CD14-positive monocyte (primary cell): ENCODE data around the gene PROZ. TPM values are rescaled to one million over a fixed set of nuclear protein-coding genes. Genes with fewer than 3 reads are reported as not detected.
A peak's percentile ranks its signal among the peaks of the same experiment; 100 is the strongest.

Experiments
- DNase-seq, 3 donors: peaks; one replicate each; pipeline ENCODE4 v3.0.0-alpha.2; 2011 to 2022
- H2AFZ ChIP-seq: 2 replicates; pipeline ENCODE4 v1.6.0; 2012; ENCODE audit warnings: mild to moderate bottlenecking, low read depth, low read length, inconsistent platforms; ENCODE audit not compliant: insufficient read depth, poor library complexity, severe bottlenecking
- H3K27ac ChIP-seq, 2 donors: 1 replicate in 1 of 2; 2 replicates in 1 of 2; pipeline ENCODE4 v1.5.1; 2012 to 2013; ENCODE audit warnings: low read length in 2 of 2, control low read depth in 1 of 2, inconsistent platforms in 1 of 2, low read depth in 1 of 2, mild to moderate bottlenecking in 1 of 2
- H3K27me3 ChIP-seq, 2 donors: one replicate each; pipeline versions ENCODE4 v1.6.0 to v1.6.1; 2011 to 2013; ENCODE audit warnings: low read length in 2 of 2; ENCODE audit not compliant: control insufficient read depth in 2 of 2, insufficient read depth in 2 of 2
- H3K36me3 ChIP-seq, 2 donors: replicated peaks in 1 of 2; 1 replicate in 1 of 2; 2 replicates in 1 of 2; pipeline versions ENCODE4 v1.5.1 to v1.6.1; 2012 to 2013; ENCODE audit warnings: low read length in 2 of 2, control low read depth in 1 of 2, inconsistent platforms in 1 of 2, mild to moderate bottlenecking in 1 of 2; ENCODE audit not compliant: insufficient read depth in 2 of 2, control insufficient read depth in 1 of 2
- H3K4me1 ChIP-seq, 2 donors: 1 replicate in 1 of 2; 2 replicates in 1 of 2; pipeline versions ENCODE4 v1.5.1 to v1.6.1; 2012 to 2013; ENCODE audit warnings: low read length in 2 of 2, control low read depth in 1 of 2, inconsistent platforms in 1 of 2, mild to moderate bottlenecking in 1 of 2, moderate library complexity in 1 of 2; ENCODE audit not compliant: insufficient read depth in 2 of 2, control insufficient read depth in 1 of 2
- H3K4me2 ChIP-seq: replicated peaks from 2 replicates; pipeline ENCODE3; 2012; ENCODE audit warnings: low read length, moderate library complexity, mild to moderate bottlenecking; ENCODE audit not compliant: poor library complexity, severe bottlenecking; ENCODE audit errors: extremely low read depth
- H3K4me3 ChIP-seq, 3 experiments: fragments of 200-600 bp in 1 of 3; sonication (generic) in 1 of 3; replicated peaks in 1 of 3; 1 replicate in 2 of 3; 2 replicates in 1 of 3; pipeline ENCODE4 v1.5.1; 2011 to 2013; ENCODE audit warnings: low read length in 3 of 3, mild to moderate bottlenecking in 3 of 3, control low read depth in 2 of 3, low read depth in 2 of 3, inconsistent platforms in 1 of 3, moderate library complexity in 1 of 3
- H3K79me2 ChIP-seq: 2 replicates; pipeline ENCODE4 v1.6.0; 2012; ENCODE audit warnings: mild to moderate bottlenecking, control low read depth, inconsistent platforms, low read length, moderate library complexity; ENCODE audit not compliant: insufficient read depth
- H3K9ac ChIP-seq: 2 replicates; pipeline ENCODE4 v1.6.0; 2017; ENCODE audit warnings: low read length, mild to moderate bottlenecking; ENCODE audit not compliant: insufficient read depth, poor library complexity, severe bottlenecking
- H3K9me3 ChIP-seq, 2 donors: replicated peaks in 1 of 2; 1 replicate in 1 of 2; 2 replicates in 1 of 2; pipeline versions ENCODE4 v1.5.1 to v1.6.1; 2012 to 2013; ENCODE audit warnings: low read length in 2 of 2, control low read depth in 1 of 2; ENCODE audit not compliant: control insufficient read depth in 1 of 2, insufficient read depth in 1 of 2
- H4K20me1 ChIP-seq: 2 replicates; pipeline ENCODE4 v1.6.0; 2012; ENCODE audit warnings: mild to moderate bottlenecking, low read length, control low read depth, moderate library complexity; ENCODE audit not compliant: insufficient read depth
- H3K27ac Mint-ChIP-seq, 7 donors: one replicate each; pipeline ENCODE4 v1.8.0; 2020; ENCODE audit warnings: mild to moderate bottlenecking in 7 of 7, mixed read lengths in 7 of 7, moderate library complexity in 6 of 7, inconsistent platforms in 2 of 7
- H3K27me3 Mint-ChIP-seq, 3 donors: one replicate each; pipeline ENCODE4 v1.8.0; 2021 to 2022; ENCODE audit warnings: low read depth in 3 of 3, mild to moderate bottlenecking in 3 of 3, mixed read lengths in 3 of 3, moderate library complexity in 3 of 3, inconsistent platforms in 1 of 3
- H3K36me3 Mint-ChIP-seq, 2 donors: one replicate each; pipeline ENCODE4 v1.8.0; 2020; ENCODE audit warnings: mixed read lengths in 2 of 2, inconsistent platforms in 1 of 2, mild to moderate bottlenecking in 1 of 2
- H3K4me1 Mint-ChIP-seq: one replicate; pipeline ENCODE4 v1.8.0; 2020; ENCODE audit warnings: mild to moderate bottlenecking, mixed read lengths
- H3K4me3 Mint-ChIP-seq, 2 donors: one replicate each; pipeline ENCODE4 v1.8.0; 2020; ENCODE audit warnings: mild to moderate bottlenecking in 2 of 2, mixed read lengths in 2 of 2, moderate library complexity in 1 of 2
- H3K9me3 Mint-ChIP-seq, 7 donors: one replicate each; pipeline ENCODE4 v1.8.0; 2020 to 2022; ENCODE audit warnings: mixed read lengths in 7 of 7, mild to moderate bottlenecking in 6 of 7, moderate library complexity in 6 of 7, inconsistent platforms in 2 of 7
- CTCF ChIP-seq: fragments of 200-600 bp; IDR thresholded peaks from one replicate; pipeline ENCODE4 v1.8.0; 2022; ENCODE audit warnings: antibody characterized with exemption, mild to moderate bottlenecking
- WGBS: methylation state at CpG from one replicate; pipeline ENCODE4 v1.1.5; 2013; ENCODE audit warnings: missing lambda C conversion rate; ENCODE audit not compliant: insufficient coverage; 5-methylcytosine and 5-hydroxymethylcytosine counted together
- intact Hi-C, 2 donors: fragments of 100-400 bp; cut with micrococcal nuclease; formaldehyde crosslinking; loops; one replicate each; pipeline versions ENCODE4 v1.15.0 to v1.15.1; 2023
- polyA plus RNA-seq, 3 donors: library from polyadenylated mRNA; depleted of rRNA in 1 of 3; unstranded in 2 of 3; stranded (reverse) in 1 of 3; fragments of 300-500 nt in 2 of 3; fragments of >200 nt in 1 of 3; fragmentation: Illumina TruSeq in 2 of 3; gene quantifications; 1 replicate in 2 of 3; 2 replicates in 1 of 3; pipeline ENCODE4 v1.2.3, GENCODE V29; 2012 to 2021

The PROZ gene
- polyA plus RNA-seq, 3 donors, result not detected

- H3K4me3 ChIP-seq, result no peak overlapping the region
- DNase-seq, result no peak
- WGBS, result 88% methylated on average over 14 of the region's 16 CpGs
- H3K4me3 Mint-ChIP-seq, result no peak overlapping the region
- H3K4me2 ChIP-seq, result no peak overlapping the region
- no peak overlapping the region for H2AFZ ChIP-seq
- H3K79me2 ChIP-seq, result no peaks in the 10 kb centered on the region
- peaks cover 0 to 1% (median 0%) of the 10 kb centered on the region in 7 donors for H3K9me3 Mint-ChIP-seq
- H3K27ac Mint-ChIP-seq, result peak overlapping the region in 1 of 7 donors; percentile 58
- no peaks in the 10 kb centered on the region for H3K4me1 Mint-ChIP-seq
- H3K36me3 ChIP-seq, result no peaks in the 10 kb centered on the region
- no peaks in the 10 kb centered on the region for H4K20me1 ChIP-seq
- no peaks in the 10 kb centered on the region for H3K9me3 ChIP-seq
- peaks cover 3 to 7% (median 4%) of the 10 kb centered on the region in 3 donors for H3K27me3 Mint-ChIP-seq
- H3K36me3 Mint-ChIP-seq, result no peaks in the 10 kb centered on the region
- intact Hi-C loops, result no loop called here
- no peak for TF ChIP-seq CTCF
- H3K9ac ChIP-seq, result no peak overlapping the region
- peaks cover 0 to 1% of the 10 kb centered on the region in 2 donors for H3K27me3 ChIP-seq
- no peaks in the 10 kb centered on the region for H3K4me1 ChIP-seq
- H3K27ac ChIP-seq, result no peak overlapping the region
These were observed 39.2 kb upstream of the PROZ start for GRCh38 chr13:113119166-113119821.

- Histone ChIP-seq H3K79me2 (no peaks in the 10 kb centered on the region), H3K9ac (no peak overlapping the region), H3K27ac (no peak overlapping the region), H4K20me1 (no peaks in the 10 kb centered on the region), H3K4me3 (no peak overlapping the region), H3K36me3 (no peaks in the 10 kb centered on the region), H3K27me3 (no peaks in the 10 kb centered on the region), H2AFZ (no peak overlapping the region), H3K4me2 (no peak overlapping the region), H3K4me1 (no peaks in the 10 kb centered on the region), H3K9me3 (no peaks in the 10 kb centered on the region)
- H3K27me3 Mint-ChIP-seq, result peaks cover 3 to 7% (median 4%) of the 10 kb centered on the region in 3 donors
- no peak for DNase-seq
- H3K36me3 Mint-ChIP-seq, result no peaks in the 10 kb centered on the region
- H3K4me3 Mint-ChIP-seq, result no peak overlapping the region
- H3K9me3 Mint-ChIP-seq, result peaks cover 0 to 1% (median 0%) of the 10 kb centered on the region in 7 donors
- intact Hi-C loops, result no loop called here
- no peaks in the 10 kb centered on the region for H3K4me1 Mint-ChIP-seq
- peak overlapping the region in 1 of 7 donors; percentile 14 for H3K27ac Mint-ChIP-seq
- TF ChIP-seq CTCF, result no peak
- 95% methylated on average over 6 of the region's 7 CpGs for WGBS
These were observed 38.6 kb upstream of the PROZ start for GRCh38 chr13:113119822-113120189.
